DND-41 (cell line): Measurements from ENCODE around the gene MAP1LC3B2.

Experiments
- ATAC-seq: fragments of 200-7000 bp; cut with Tn5 transposase; 3 replicates; pipeline ENCODE4 v1.9.1; 2021; ENCODE audit warnings: low read depth; ENCODE audit not compliant: insufficient read depth
- DNase-seq: peaks from one replicate; pipeline ENCODE4 v3.0.0-alpha.2; 2020
- H2AFZ ChIP-seq: 2 replicates; pipeline ENCODE4 v1.6.0; 2012; ENCODE audit warnings: low read depth, low read length
- H3K27ac ChIP-seq: 2 replicates; pipeline ENCODE4 v1.5.1; 2012; ENCODE audit warnings: low read length, inconsistent platforms
- H3K27me3 ChIP-seq: fragments of 200-600 bp; sonication (generic); 2 replicates; pipeline ENCODE4 v1.6.0; 2012; ENCODE audit warnings: low read length, mild to moderate bottlenecking, inconsistent platforms; ENCODE audit not compliant: insufficient read depth, poor library complexity
- H3K36me3 ChIP-seq: 2 replicates; pipeline ENCODE4 v1.5.1; 2012; ENCODE audit warnings: low read length, inconsistent platforms; ENCODE audit not compliant: insufficient read depth
- H3K4me1 ChIP-seq: 2 replicates; pipeline ENCODE4 v1.5.1; 2012; ENCODE audit warnings: mild to moderate bottlenecking, low read length; ENCODE audit not compliant: insufficient read depth
- H3K4me2 ChIP-seq: 2 replicates; pipeline ENCODE4 v1.6.0; 2012; ENCODE audit warnings: mild to moderate bottlenecking, moderate library complexity, low read length, inconsistent platforms; ENCODE audit not compliant: insufficient read depth
- H3K4me3 ChIP-seq, 2 experiments: fragments of 200-600 bp in 1 of 2; shearing (Covaris generic) in 1 of 2; 2 replicates each; pipeline ENCODE4 v1.5.1; 2012 to 2016; ENCODE audit warnings: inconsistent platforms in 2 of 2, low read length in 2 of 2, mild to moderate bottlenecking in 2 of 2, low read depth in 1 of 2, moderate library complexity in 1 of 2
- H3K79me2 ChIP-seq: 2 replicates; pipeline ENCODE4 v1.6.0; 2012; ENCODE audit warnings: low read length, inconsistent platforms; ENCODE audit not compliant: insufficient read depth
- H3K9ac ChIP-seq: 2 replicates; pipeline ENCODE4 v1.6.0; 2012; ENCODE audit warnings: low read depth, mild to moderate bottlenecking, inconsistent platforms, low read length, moderate library complexity
- H3K9me3 ChIP-seq: 2 replicates; pipeline ENCODE4 v1.5.1; 2012; ENCODE audit warnings: low read length, moderate library complexity, mild to moderate bottlenecking, inconsistent platforms; ENCODE audit not compliant: insufficient read depth, severe bottlenecking
- H4K20me1 ChIP-seq: 2 replicates; pipeline ENCODE4 v1.6.0; 2012; ENCODE audit warnings: low read length; ENCODE audit not compliant: insufficient read depth
- EZH2 ChIP-seq: IDR thresholded peaks from 3 replicates; pipeline ENCODE4 v1.6.1; 2012; ENCODE audit warnings: borderline replicate concordance, low read depth, mild to moderate bottlenecking, moderate library complexity, low read length, inconsistent platforms; ENCODE audit not compliant: severe bottlenecking
- TF ChIP-seq, protein P1 (sequence below): IDR thresholded peaks from 2 replicates; pipeline ENCODE4 v1.5.1; 2012; ENCODE audit warnings: borderline replicate concordance, low read length, moderate library complexity, mild to moderate bottlenecking; ENCODE audit not compliant: poor library complexity, severe bottlenecking; ENCODE audit errors: extremely low read depth

MAP1LC3B2 gene

DNA sequence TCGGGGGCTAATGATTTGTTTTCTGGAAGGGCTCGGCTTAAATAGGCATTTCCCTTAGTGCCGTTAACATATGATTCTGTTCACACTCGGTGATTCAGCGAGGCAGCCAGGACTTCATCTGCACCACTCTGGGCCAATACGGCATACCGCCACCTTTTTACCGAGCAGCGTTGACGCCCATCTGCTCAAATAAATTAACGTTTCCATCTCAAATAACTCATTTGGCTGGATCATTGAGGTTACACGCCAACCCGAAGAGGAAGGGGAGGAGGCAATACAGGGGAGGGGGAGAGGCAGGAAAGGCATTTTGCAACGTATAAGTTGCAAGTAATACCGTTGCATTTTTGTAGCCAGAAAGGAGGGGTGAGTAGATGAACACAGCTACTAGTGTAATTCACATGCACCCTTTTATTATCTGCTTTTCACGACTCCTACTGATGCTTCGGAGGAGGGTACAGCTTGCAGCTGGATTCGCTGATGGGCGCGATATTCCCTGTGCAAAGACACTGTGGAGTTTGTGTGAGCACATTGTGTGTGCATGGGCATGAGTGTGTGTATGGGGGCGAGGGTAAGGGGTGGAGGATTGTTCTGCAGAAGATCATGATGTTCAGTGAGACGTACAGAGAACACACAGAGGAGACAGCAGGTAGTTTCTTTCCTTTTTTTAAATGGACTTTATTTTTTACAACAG, 45.9 kb downstream of the MAP1LC3B2 start:
- Histone ChIP-seq H3K9me3 (no peaks in the 10 kb centered on the region), H3K4me2 (no peak overlapping the region), H3K4me1 (peaks cover 32% of the 10 kb centered on the region), H3K4me3 (no peak overlapping the region), H2AFZ (peak overlapping the region; percentile 10; the same call in 1 of the 2 replicates), H3K79me2 (no peaks in the 10 kb centered on the region), H3K9ac (no peak overlapping the region), H3K36me3 (no peaks in the 10 kb centered on the region), H4K20me1 (no peaks in the 10 kb centered on the region), H3K27ac (no peak overlapping the region), H3K27me3 (no peaks in the 10 kb centered on the region)
- ATAC-seq (no peak), DNase-seq (no peak)
- TF ChIP-seq EZH2 = no peak
- TF ChIP-seq, protein P1, sequence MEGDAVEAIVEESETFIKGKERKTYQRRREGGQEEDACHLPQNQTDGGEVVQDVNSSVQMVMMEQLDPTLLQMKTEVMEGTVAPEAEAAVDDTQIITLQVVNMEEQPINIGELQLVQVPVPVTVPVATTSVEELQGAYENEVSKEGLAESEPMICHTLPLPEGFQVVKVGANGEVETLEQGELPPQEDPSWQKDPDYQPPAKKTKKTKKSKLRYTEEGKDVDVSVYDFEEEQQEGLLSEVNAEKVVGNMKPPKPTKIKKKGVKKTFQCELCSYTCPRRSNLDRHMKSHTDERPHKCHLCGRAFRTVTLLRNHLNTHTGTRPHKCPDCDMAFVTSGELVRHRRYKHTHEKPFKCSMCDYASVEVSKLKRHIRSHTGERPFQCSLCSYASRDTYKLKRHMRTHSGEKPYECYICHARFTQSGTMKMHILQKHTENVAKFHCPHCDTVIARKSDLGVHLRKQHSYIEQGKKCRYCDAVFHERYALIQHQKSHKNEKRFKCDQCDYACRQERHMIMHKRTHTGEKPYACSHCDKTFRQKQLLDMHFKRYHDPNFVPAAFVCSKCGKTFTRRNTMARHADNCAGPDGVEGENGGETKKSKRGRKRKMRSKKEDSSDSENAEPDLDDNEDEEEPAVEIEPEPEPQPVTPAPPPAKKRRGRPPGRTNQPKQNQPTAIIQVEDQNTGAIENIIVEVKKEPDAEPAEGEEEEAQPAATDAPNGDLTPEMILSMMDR = no peak

DNA sequence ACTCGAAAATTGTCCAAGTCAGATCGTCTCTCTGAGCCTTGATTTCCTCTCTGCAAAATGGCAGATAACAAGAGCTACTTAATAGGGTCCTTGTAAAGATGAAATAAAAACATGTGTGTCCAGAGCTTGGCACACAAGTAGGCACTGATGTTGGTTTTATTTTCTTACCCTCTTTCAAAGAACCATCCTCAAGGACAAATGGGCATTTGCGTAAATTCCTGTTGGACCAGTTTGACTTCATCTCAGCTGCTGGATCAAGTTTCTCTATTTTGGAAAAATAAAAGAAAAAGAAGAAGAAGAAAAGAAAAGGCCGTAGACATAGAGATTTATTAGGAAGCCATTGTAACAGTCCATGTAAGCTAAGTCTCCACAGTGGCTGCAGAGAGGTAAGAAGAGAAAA, 47.2 kb downstream of the MAP1LC3B2 start:
- Histone ChIP-seq H3K9ac (no peak overlapping the region), H3K79me2 (no peaks in the 10 kb centered on the region), H3K4me1 (peaks cover 31% of the 10 kb centered on the region), H3K4me3 (no peak overlapping the region), H2AFZ (no peak overlapping the region), H4K20me1 (no peaks in the 10 kb centered on the region), H3K9me3 (no peaks in the 10 kb centered on the region), H3K27ac (no peak overlapping the region), H3K27me3 (no peaks in the 10 kb centered on the region), H3K4me2 (no peak overlapping the region), H3K36me3 (no peaks in the 10 kb centered on the region)
- ATAC-seq (no peak), DNase-seq (no peak)
- TF ChIP-seq, protein P1 = no peak
- no peak for TF ChIP-seq EZH2

DNA sequence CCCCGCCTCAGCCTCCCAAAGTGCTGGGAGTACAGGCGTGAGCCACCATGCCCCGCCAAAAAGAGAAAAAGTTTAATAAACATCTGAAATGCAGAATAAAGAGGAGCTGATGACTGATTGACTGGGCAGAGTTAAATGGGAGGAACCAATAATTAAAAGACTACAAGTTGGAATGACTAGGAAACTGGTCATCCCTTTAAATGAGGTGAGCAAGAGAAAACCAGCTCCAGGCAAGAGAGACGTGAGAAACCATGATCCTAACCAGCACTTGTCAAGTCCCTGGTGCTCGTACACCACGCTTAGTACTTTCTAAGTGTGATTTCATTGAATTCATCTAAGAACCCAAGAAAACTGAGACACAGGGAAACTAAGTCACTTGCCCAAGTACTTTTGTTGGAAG, 47.9 kb downstream of the MAP1LC3B2 start:
- no peaks in the 10 kb centered on the region for H3K9me3 ChIP-seq
- no peak overlapping the region for H3K4me2 ChIP-seq
- H2AFZ ChIP-seq = no peak overlapping the region
- no peaks in the 10 kb centered on the region for H3K79me2 ChIP-seq
- no peaks in the 10 kb centered on the region for H3K36me3 ChIP-seq
- no peaks in the 10 kb centered on the region for H3K27me3 ChIP-seq
- no peak overlapping the region for H3K4me3 ChIP-seq
- H3K4me1 ChIP-seq = peaks cover 25% of the 10 kb centered on the region
- DNase-seq = no peak
- no peak for TF ChIP-seq EZH2
- TF ChIP-seq, protein P1 = no peak
- H4K20me1 ChIP-seq = no peaks in the 10 kb centered on the region
- H3K27ac ChIP-seq = no peak overlapping the region
- no peak overlapping the region for H3K9ac ChIP-seq
- ATAC-seq = no peak
